GM06990 (cell line): ENCODE measurements around the gene AHCYL1.

ENCODE experiments used
- DNase-seq: peaks from one replicate; pipeline ENCODE4 v3.0.0-alpha.2; 2011; ENCODE audit not compliant: insufficient read length; ENCODE audit errors: extremely low read depth
- H3K27me3 ChIP-seq: replicated peaks from 2 replicates; pipeline ENCODE4 v1.6.0; 2011; ENCODE audit warnings: low read length; ENCODE audit not compliant: control insufficient read depth, insufficient read depth
- H3K36me3 ChIP-seq: 2 replicates; pipeline ENCODE4 v1.5.1; 2011; ENCODE audit warnings: low read length; ENCODE audit not compliant: control insufficient read depth, insufficient read depth
- H3K4me3 ChIP-seq: replicated peaks from 2 replicates; pipeline ENCODE4 v1.5.1; 2011; ENCODE audit warnings: low read depth, mild to moderate bottlenecking, control low read depth, low read length
- TF ChIP-seq, protein P1 (sequence below): IDR thresholded peaks from 2 replicates; pipeline ENCODE4 v1.5.1; 2011; ENCODE audit warnings: low read length, control low read depth, mild to moderate bottlenecking, inconsistent platforms; ENCODE audit not compliant: insufficient read depth, poor library complexity, severe bottlenecking

AHCYL1 gene

DNA sequence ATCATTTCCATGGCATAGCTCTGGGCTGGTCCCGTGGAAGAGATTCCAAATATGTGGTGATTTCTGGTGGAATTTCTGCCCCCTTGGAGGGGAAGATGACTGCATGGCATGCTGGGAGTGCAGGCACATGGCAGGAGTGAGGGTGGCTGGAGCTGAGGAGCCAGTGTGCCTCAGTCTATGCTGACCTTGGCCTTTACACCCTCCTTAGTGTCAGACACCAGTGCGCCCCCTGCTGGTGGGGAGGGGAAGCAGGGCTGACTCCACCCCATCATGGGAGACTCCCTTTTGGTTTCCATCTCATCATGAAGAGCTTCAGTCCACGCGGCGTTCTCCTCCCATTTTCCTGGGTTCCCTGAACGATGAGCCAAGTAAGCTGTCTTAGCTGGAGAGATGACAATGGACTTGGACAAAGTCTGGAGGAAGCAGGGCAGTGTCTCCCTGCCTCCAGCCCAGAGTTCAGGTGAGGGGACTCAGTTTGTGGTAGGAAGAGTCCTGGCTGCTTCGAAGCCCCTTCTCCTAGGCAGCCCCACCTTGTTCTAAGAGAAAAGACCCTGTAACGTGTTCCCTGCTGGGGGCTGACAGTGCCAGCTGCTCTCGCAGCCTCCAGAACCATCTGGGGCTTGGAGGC lies 75.6 kb downstream of the AHCYL1 start:
- peaks cover 17% of the 10 kb centered on the region for H3K36me3 ChIP-seq
- no peak overlapping the region for H3K4me3 ChIP-seq
- DNase-seq: peak; percentile 48
- TF ChIP-seq, protein P1, sequence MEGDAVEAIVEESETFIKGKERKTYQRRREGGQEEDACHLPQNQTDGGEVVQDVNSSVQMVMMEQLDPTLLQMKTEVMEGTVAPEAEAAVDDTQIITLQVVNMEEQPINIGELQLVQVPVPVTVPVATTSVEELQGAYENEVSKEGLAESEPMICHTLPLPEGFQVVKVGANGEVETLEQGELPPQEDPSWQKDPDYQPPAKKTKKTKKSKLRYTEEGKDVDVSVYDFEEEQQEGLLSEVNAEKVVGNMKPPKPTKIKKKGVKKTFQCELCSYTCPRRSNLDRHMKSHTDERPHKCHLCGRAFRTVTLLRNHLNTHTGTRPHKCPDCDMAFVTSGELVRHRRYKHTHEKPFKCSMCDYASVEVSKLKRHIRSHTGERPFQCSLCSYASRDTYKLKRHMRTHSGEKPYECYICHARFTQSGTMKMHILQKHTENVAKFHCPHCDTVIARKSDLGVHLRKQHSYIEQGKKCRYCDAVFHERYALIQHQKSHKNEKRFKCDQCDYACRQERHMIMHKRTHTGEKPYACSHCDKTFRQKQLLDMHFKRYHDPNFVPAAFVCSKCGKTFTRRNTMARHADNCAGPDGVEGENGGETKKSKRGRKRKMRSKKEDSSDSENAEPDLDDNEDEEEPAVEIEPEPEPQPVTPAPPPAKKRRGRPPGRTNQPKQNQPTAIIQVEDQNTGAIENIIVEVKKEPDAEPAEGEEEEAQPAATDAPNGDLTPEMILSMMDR: peak; percentile 98
- H3K27me3 ChIP-seq: no peaks in the 10 kb centered on the region

GRCh38 chr1:110060662-110061060 lies 76.1 kb downstream of the AHCYL1 start:
- Histone ChIP-seq H3K4me3 (no peak overlapping the region), H3K36me3 (peaks cover 14% of the 10 kb centered on the region), H3K27me3 (no peaks in the 10 kb centered on the region)
- TF ChIP-seq, protein P1: no peak
- no peak for DNase-seq

GRCh38 chr1:110061341-110061740 lies 76.8 kb downstream of the AHCYL1 start:
- DNase-seq: no peak
- peaks cover 14% of the 10 kb centered on the region for H3K36me3 ChIP-seq
- TF ChIP-seq, protein P1: no peak
- H3K4me3 ChIP-seq: no peak overlapping the region
- no peaks in the 10 kb centered on the region for H3K27me3 ChIP-seq

GRCh38 chr1:110062612-110063011 lies 78.0 kb downstream of the AHCYL1 start:
- H3K36me3 ChIP-seq: peaks cover 10% of the 10 kb centered on the region
- DNase-seq: no peak
- H3K4me3 ChIP-seq: no peak overlapping the region
- TF ChIP-seq, protein P1: no peak
- H3K27me3 ChIP-seq: no peaks in the 10 kb centered on the region; the same call in 1 of the 2 replicates

DNA sequence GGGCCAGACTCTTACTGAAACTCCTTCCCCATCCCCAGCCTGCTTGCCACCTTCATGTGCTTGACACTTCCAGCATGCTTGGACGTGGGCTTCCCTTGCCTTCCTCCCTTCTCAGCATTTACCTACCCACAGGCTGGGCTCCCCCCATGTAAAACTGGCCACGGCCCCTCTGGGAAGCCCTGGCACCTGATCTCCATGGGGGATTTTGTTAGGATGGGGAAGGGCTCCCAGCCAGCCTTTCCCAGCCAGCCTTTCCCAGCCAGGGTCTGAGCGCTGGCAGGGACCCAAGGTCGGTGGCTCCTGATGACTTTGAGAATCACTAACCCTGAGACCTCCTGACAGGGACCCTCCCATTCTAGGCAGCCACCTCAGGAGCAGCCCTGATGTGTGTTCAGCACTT lies 79.2 kb downstream of the AHCYL1 start:
- H3K36me3 ChIP-seq: peaks cover 6% of the 10 kb centered on the region
- no peak for DNase-seq
- TF ChIP-seq, protein P1: no peak
- H3K4me3 ChIP-seq: no peak overlapping the region
- H3K27me3 ChIP-seq: no peaks in the 10 kb centered on the region; the same call in 1 of the 2 replicates
